DND-41 (cell line): ENCODE data around the gene GPR39.

Experiments
- ATAC-seq: fragments of 200-7000 bp; cut with Tn5 transposase; 3 replicates; pipeline ENCODE4 v1.9.1; 2021; ENCODE audit warnings: low read depth; ENCODE audit not compliant: insufficient read depth
- DNase-seq: peaks from one replicate; pipeline ENCODE4 v3.0.0-alpha.2; 2020
- H2AFZ ChIP-seq: 2 replicates; pipeline ENCODE4 v1.6.0; 2012; ENCODE audit warnings: low read depth, low read length
- H3K27ac ChIP-seq: 2 replicates; pipeline ENCODE4 v1.5.1; 2012; ENCODE audit warnings: low read length, inconsistent platforms
- H3K27me3 ChIP-seq: fragments of 200-600 bp; sonication (generic); 2 replicates; pipeline ENCODE4 v1.6.0; 2012; ENCODE audit warnings: low read length, mild to moderate bottlenecking, inconsistent platforms; ENCODE audit not compliant: insufficient read depth, poor library complexity
- H3K36me3 ChIP-seq: 2 replicates; pipeline ENCODE4 v1.5.1; 2012; ENCODE audit warnings: low read length, inconsistent platforms; ENCODE audit not compliant: insufficient read depth
- H3K4me1 ChIP-seq: 2 replicates; pipeline ENCODE4 v1.5.1; 2012; ENCODE audit warnings: mild to moderate bottlenecking, low read length; ENCODE audit not compliant: insufficient read depth
- H3K4me2 ChIP-seq: 2 replicates; pipeline ENCODE4 v1.6.0; 2012; ENCODE audit warnings: mild to moderate bottlenecking, moderate library complexity, low read length, inconsistent platforms; ENCODE audit not compliant: insufficient read depth
- H3K4me3 ChIP-seq, 2 experiments: fragments of 200-600 bp in 1 of 2; shearing (Covaris generic) in 1 of 2; 2 replicates each; pipeline ENCODE4 v1.5.1; 2012 to 2016; ENCODE audit warnings: inconsistent platforms in 2 of 2, low read length in 2 of 2, mild to moderate bottlenecking in 2 of 2, low read depth in 1 of 2, moderate library complexity in 1 of 2
- H3K79me2 ChIP-seq: 2 replicates; pipeline ENCODE4 v1.6.0; 2012; ENCODE audit warnings: low read length, inconsistent platforms; ENCODE audit not compliant: insufficient read depth
- H3K9ac ChIP-seq: 2 replicates; pipeline ENCODE4 v1.6.0; 2012; ENCODE audit warnings: low read depth, mild to moderate bottlenecking, inconsistent platforms, low read length, moderate library complexity
- H3K9me3 ChIP-seq: 2 replicates; pipeline ENCODE4 v1.5.1; 2012; ENCODE audit warnings: low read length, moderate library complexity, mild to moderate bottlenecking, inconsistent platforms; ENCODE audit not compliant: insufficient read depth, severe bottlenecking
- H4K20me1 ChIP-seq: 2 replicates; pipeline ENCODE4 v1.6.0; 2012; ENCODE audit warnings: low read length; ENCODE audit not compliant: insufficient read depth
- EZH2 ChIP-seq: IDR thresholded peaks from 3 replicates; pipeline ENCODE4 v1.6.1; 2012; ENCODE audit warnings: borderline replicate concordance, low read depth, mild to moderate bottlenecking, moderate library complexity, low read length, inconsistent platforms; ENCODE audit not compliant: severe bottlenecking
- TF ChIP-seq, protein P1 (sequence below): IDR thresholded peaks from 2 replicates; pipeline ENCODE4 v1.5.1; 2012; ENCODE audit warnings: borderline replicate concordance, low read length, moderate library complexity, mild to moderate bottlenecking; ENCODE audit not compliant: poor library complexity, severe bottlenecking; ENCODE audit errors: extremely low read depth

Gene GPR39

DNA sequence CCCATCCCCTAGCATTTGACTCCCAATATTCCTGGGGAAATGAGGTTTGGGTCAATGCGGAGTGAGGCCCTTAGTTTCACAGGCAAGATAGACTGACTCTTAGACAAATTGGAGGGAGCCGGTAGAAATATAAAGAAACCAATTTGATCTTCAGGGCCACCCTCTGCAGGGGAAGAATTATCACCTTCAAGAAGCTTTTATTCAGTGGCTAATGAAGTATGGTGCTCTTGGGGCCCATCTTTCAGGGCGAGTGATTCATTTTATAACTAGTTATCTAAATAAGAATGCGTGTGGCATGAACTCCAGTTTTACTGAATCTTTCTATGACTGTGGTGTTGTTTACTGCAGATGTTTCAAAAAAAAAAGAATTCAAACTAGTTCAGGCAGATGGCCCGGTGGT lies 165.0 kb downstream of the GPR39 start:
- Histone ChIP-seq H3K36me3 (no peaks in the 10 kb centered on the region), H3K9ac (no peak overlapping the region), H3K9me3 (no peaks in the 10 kb centered on the region), H3K27ac (no peak overlapping the region), H2AFZ (no peak overlapping the region), H3K27me3 (no peaks in the 10 kb centered on the region), H3K79me2 (no peaks in the 10 kb centered on the region), H3K4me1 (no peaks in the 10 kb centered on the region), H3K4me3 (no peak overlapping the region), H4K20me1 (no peaks in the 10 kb centered on the region), H3K4me2 (no peak overlapping the region)
- no peak for DNase-seq
- no peak for ATAC-seq
- TF ChIP-seq, protein P1, sequence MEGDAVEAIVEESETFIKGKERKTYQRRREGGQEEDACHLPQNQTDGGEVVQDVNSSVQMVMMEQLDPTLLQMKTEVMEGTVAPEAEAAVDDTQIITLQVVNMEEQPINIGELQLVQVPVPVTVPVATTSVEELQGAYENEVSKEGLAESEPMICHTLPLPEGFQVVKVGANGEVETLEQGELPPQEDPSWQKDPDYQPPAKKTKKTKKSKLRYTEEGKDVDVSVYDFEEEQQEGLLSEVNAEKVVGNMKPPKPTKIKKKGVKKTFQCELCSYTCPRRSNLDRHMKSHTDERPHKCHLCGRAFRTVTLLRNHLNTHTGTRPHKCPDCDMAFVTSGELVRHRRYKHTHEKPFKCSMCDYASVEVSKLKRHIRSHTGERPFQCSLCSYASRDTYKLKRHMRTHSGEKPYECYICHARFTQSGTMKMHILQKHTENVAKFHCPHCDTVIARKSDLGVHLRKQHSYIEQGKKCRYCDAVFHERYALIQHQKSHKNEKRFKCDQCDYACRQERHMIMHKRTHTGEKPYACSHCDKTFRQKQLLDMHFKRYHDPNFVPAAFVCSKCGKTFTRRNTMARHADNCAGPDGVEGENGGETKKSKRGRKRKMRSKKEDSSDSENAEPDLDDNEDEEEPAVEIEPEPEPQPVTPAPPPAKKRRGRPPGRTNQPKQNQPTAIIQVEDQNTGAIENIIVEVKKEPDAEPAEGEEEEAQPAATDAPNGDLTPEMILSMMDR: no peak
- no peak for TF ChIP-seq EZH2

DNA sequence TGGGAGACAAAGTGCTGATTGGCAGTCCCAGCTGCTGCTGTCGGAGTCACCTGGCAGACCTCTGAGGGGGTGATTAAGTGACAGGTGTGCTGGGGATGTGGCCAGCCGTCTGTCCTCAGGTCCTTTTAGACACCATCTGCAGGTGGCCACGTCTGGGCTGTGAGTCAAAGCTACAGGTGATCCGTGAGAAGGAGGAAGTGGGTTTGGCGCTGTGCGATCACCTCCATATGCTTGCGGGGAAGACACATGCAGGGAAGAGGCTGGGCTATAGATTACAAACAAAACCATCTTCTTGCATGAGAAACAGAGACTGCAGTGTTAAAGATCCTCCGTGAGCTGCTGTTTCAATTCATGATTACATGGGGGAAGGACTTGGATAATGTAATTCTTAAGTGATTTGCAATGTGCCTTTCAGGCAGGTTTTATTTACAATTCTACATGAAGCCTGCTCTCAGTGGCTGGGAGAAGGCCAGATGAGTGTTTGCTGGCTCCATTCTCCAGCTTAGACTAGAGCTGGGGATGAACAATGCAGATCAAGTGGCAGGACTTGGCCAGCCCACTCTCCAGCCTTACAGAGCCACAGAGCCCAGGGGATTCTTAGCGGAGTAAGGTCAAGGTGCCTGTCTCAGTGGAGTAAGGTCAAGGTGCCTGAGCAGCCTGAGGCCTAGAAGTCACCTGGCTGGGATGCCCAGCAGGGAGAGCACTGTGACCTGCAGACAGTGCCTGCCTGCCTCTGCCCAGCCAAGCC lies 165.6 kb downstream of the GPR39 start:
- Histone ChIP-seq H3K79me2 (no peaks in the 10 kb centered on the region), H3K27me3 (no peaks in the 10 kb centered on the region), H4K20me1 (no peaks in the 10 kb centered on the region), H3K27ac (no peak overlapping the region), H3K4me3 (no peak overlapping the region), H3K4me2 (no peak overlapping the region), H3K36me3 (no peaks in the 10 kb centered on the region), H3K9me3 (no peaks in the 10 kb centered on the region), H3K4me1 (no peaks in the 10 kb centered on the region), H2AFZ (no peak overlapping the region), H3K9ac (no peak overlapping the region)
- TF ChIP-seq, protein P1: no peak
- no peak for TF ChIP-seq EZH2
- no peak for DNase-seq
- no peak for ATAC-seq

DNA sequence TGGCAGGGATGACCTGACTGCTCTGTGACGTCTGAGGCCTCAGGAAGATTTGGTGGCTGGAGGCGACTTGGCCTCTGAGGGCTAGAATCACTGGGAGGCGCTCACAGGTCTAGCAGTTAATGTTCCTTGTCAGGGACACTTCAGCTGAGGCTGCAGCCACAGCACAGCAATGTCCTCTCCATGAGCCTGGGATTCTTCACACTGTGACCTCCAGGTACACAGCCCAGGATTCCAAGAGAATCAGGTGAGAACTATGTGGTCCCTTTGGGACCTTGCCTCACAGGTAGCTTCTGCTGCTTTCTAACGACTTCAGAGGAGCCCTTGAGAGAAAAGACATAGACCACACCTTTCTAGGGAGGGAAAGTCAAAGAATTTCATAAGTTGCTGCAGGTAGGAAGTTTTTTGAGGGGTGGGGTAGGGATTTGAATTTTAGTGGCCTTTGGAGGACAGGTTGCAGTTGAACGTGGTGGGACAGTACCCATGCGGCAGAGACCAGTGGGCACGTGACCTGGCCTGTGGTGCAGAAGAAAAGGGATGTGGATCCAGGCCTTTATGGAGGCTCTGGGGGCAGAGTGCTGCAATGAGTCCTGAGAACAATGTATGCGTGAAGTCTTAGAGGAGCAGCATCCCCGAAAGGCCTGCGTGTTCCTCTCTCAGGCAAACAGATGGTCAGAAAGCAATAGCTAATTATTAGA lies 167.2 kb downstream of the GPR39 start:
- H3K36me3 ChIP-seq: no peaks in the 10 kb centered on the region
- no peak for ATAC-seq
- no peak overlapping the region for H2AFZ ChIP-seq
- H3K4me3 ChIP-seq: no peak overlapping the region
- DNase-seq: no peak
- H3K4me1 ChIP-seq: no peaks in the 10 kb centered on the region
- no peak overlapping the region for H3K9ac ChIP-seq
- H3K9me3 ChIP-seq: no peaks in the 10 kb centered on the region
- TF ChIP-seq, protein P1: no peak
- no peak for TF ChIP-seq EZH2
- no peak overlapping the region for H3K27ac ChIP-seq
- no peaks in the 10 kb centered on the region for H4K20me1 ChIP-seq
- no peaks in the 10 kb centered on the region for H3K27me3 ChIP-seq
- no peak overlapping the region for H3K4me2 ChIP-seq
- H3K79me2 ChIP-seq: no peaks in the 10 kb centered on the region
